Dendritic cell treated with granulocyte-macrophage colony-stimulating factor and Interleukin-4, amounts not matched to agents 40 ng/mL and 50 ng/mL, for 4 days (primary cell): Measurements from ENCODE around the gene PLEKHG3.

Experiments
- H3K27ac Mint-ChIP-seq: one replicate; pipeline ENCODE4 v1.8.0; 2022; ENCODE audit warnings: mild to moderate bottlenecking, mixed read lengths
- H3K27me3 Mint-ChIP-seq: one replicate; pipeline ENCODE4 v1.8.0; 2022; ENCODE audit warnings: mild to moderate bottlenecking, mixed read lengths
- H3K36me3 Mint-ChIP-seq: one replicate; pipeline ENCODE4 v1.8.0; 2022; ENCODE audit warnings: low read depth, mixed read lengths
- H3K4me1 Mint-ChIP-seq: one replicate; pipeline ENCODE4 v1.8.0; 2022; ENCODE audit warnings: low read depth, mixed read lengths
- H3K4me3 Mint-ChIP-seq: one replicate; pipeline ENCODE4 v1.8.0; 2022; ENCODE audit warnings: mild to moderate bottlenecking, moderate library complexity, mixed read lengths
- H3K9me3 Mint-ChIP-seq: one replicate; pipeline ENCODE4 v1.8.0; 2022; ENCODE audit warnings: mixed read lengths
- intact Hi-C: fragments of 100-400 bp; cut with micrococcal nuclease; formaldehyde crosslinking; loops from one replicate; pipeline ENCODE4 v1.15.0; 2022

PLEKHG3 gene

DNA sequence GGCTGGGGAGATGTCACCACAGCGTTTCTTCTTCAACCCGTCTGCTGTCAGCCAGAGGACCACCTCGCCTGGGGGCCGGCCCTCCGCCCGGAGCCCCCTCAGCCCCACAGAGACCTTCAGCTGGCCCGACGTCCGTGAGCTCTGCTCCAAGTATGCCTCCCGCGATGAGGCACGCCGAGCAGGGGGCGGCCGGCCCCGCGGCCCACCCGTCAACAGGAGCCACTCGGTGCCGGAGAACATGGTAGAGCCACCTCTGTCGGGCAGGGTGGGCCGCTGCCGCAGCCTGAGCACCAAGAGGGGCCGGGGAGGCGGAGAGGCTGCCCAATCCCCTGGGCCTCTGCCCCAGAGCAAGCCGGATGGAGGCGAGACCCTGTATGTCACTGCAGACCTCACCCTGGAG lies 38.8 kb downstream of the PLEKHG3 start:
- Mint-ChIP-seq H3K9me3 (no peaks in the 10 kb centered on the region), H3K4me3 (no peak overlapping the region), H3K36me3 (peaks cover 96% of the 10 kb centered on the region), H3K27me3 (no peaks in the 10 kb centered on the region), H3K27ac (no peak overlapping the region), H3K4me1 (peaks cover 7% of the 10 kb centered on the region)
- intact Hi-C loops = no loop called here

DNA sequence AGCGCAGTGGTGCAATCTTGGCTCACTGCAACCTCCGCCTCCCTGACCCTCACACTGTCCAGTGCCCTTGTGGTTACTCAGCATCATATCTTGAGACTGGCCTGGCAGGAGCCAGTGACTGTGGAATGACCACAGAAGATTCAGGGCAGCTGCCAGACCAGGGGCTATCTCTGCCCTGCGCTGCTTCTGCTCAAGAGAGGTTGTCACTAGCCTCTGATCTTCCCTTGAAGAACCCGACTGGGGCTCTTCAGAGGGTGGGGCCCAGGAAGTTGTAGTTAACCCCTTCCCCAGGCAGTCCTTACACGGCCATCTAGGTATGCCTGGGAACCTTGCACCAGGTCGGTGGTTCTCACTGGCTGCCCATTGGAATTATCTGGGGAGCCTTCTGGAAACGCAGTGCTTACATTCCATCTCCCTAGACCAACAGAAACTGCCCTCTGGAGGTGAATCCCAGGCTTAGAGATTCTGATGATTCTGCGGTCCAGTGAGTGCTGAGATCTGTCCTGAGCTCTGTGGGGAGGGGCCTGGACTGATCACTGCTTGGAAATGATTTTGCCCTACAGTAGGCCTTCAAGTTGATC lies 41.4 kb downstream of the PLEKHG3 start:
- no peak overlapping the region for H3K4me3 Mint-ChIP-seq

DNA sequence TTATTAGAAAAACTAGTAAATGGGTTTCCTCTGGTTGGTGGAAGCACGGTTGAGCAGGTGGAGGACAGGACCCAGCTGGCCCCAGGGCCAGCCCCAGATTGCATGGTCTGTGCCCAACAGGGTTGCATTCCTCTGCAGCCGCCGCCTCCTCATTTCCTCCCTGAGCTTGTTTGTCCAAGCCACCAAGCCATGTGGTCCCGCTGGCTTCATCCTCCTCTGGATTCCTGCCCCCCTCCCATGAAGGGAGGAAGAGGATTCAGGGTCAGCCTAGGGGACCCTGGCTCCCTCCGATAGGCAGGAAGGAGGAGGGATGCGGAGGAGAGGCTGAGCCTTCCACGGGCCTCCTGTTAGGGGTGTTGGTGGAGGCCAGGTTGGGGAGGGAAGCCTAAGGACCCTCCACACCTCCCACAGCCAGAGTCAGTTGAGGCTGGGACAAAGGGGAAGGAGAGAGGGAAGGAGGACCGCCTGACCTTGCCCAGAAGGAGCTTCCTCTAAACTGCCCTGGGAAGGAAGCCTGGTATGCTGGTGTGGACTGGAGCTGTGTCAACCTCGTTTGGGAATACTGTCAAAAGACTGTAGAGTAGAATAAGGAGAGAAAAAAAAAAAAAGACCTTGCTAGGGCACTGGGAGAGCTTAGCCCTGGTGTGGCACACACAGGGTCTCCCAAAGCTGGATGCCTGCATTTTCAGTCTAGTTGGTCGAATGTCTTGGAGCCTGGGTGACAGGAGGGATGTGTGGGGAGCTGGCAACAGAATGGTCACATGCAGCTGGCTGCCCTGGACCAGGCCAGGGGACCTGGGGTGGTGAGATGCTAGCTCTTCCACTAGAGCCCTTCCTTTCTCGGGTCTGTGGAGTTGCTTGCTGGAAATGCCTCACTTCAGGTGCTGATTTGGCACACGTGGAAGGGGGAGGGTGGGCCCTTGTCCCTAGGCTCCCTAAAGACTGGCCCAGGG lies 42.4 kb downstream of the PLEKHG3 start:
- peaks cover 7% of the 10 kb centered on the region for H3K4me1 Mint-ChIP-seq
- no peaks in the 10 kb centered on the region for H3K9me3 Mint-ChIP-seq
- no peaks in the 10 kb centered on the region for H3K27me3 Mint-ChIP-seq
- no peak overlapping the region for H3K4me3 Mint-ChIP-seq
- H3K36me3 Mint-ChIP-seq = peaks cover 77% of the 10 kb centered on the region
- intact Hi-C loops = no loop called here
- no peak overlapping the region for H3K27ac Mint-ChIP-seq

More for the DNA sequence above, 41.4 kb downstream of the PLEKHG3 start:
- Mint-ChIP-seq H3K4me1 (peaks cover 7% of the 10 kb centered on the region), H3K36me3 (peaks cover 86% of the 10 kb centered on the region), H3K9me3 (no peaks in the 10 kb centered on the region), H3K27me3 (no peaks in the 10 kb centered on the region), H3K27ac (no peak overlapping the region)
- intact Hi-C loops = no loop called here

DNA sequence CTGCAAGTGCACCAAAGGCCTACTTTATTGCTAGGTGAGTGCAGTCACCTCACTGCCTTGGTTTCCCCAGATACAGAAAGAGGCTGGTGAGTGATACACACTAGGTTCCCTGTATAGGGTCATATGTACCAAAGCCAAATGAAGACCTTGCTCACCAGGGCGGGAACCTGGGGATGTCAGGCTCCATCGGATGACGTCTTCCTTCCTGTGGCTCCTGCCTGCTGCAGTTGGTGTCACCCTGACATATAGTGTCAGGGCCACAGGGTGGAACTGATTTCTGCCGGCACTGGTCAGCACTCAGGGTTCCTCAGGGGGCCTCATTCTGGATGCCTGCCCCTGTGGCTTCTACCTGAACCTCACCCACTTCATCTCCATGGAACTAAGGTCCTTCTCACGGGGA lies 43.1 kb downstream of the PLEKHG3 start:
- no peak overlapping the region for H3K27ac Mint-ChIP-seq
- no peaks in the 10 kb centered on the region for H3K27me3 Mint-ChIP-seq
- peaks cover 7% of the 10 kb centered on the region for H3K4me1 Mint-ChIP-seq
- peaks cover 69% of the 10 kb centered on the region for H3K36me3 Mint-ChIP-seq
- no peaks in the 10 kb centered on the region for H3K9me3 Mint-ChIP-seq
- intact Hi-C loops = no loop called here
- H3K4me3 Mint-ChIP-seq = no peak overlapping the region

DNA sequence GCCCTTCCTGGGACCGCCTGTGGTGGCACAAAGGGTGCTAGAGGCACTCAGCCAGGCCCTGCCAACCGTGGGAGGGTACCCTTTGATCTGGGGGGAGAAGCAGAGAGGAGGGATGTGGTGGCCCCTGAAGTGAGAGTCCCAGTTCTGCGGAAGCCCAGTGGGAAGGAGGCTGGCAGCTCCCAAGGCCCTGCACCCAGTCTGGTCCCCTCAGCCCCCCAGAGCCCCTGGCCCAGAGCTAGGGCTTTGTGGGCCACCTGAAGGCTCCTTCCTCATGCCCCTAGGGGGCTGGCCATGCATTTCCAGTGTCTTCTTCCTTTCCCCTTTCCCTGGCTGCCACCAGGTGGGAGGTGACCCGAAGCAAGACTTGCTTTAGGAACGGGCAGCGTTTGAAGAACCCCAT lies 44.3 kb downstream of the PLEKHG3 start:
- Mint-ChIP-seq H3K4me3 (no peak overlapping the region), H3K9me3 (no peaks in the 10 kb centered on the region), H3K36me3 (peaks cover 57% of the 10 kb centered on the region), H3K27ac (no peak overlapping the region), H3K27me3 (no peaks in the 10 kb centered on the region), H3K4me1 (peaks cover 7% of the 10 kb centered on the region)
- intact Hi-C loops = no loop called here

DNA sequence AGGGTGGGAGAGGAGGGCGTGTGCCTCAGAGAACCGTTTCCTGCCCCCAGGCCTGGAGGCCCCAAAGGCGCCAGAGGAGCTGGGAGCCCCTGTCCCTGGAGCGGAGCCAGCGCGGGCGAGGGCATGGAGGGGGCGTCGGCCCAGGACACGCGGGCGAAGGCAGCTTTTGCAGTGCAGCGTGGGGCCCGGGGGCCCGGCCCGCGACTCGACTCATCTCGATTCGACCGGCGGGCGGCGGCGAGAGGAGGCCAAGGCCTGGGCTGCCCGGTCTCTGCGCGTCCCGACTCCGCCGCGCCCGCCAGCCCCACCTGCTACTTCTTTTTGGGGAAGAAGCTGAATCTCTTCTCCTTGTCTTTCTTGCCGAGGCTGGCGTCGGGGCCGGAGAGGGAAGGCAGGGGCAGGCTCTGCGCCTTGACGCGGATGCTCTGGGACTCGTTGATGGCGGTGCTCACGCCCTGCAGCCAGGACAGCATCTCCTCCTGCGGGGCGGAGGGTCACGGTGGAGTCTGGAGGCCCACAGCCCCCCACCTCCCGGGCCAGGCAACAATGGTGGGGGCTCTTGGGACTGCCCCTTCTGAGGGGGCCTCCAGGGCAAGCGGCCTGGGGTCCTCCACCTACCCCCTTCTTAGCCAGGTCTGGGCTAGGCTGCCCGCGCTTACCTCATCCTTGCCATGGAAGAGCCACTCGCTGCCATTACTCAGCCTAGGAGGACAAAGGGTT lies 44.9 kb downstream of the PLEKHG3 start:
- intact Hi-C loops = no loop called here
- Mint-ChIP-seq H3K27ac (no peak overlapping the region), H3K9me3 (no peaks in the 10 kb centered on the region), H3K27me3 (peaks cover 4% of the 10 kb centered on the region), H3K4me1 (peaks cover 7% of the 10 kb centered on the region), H3K36me3 (peaks cover 51% of the 10 kb centered on the region), H3K4me3 (no peak overlapping the region)

DNA sequence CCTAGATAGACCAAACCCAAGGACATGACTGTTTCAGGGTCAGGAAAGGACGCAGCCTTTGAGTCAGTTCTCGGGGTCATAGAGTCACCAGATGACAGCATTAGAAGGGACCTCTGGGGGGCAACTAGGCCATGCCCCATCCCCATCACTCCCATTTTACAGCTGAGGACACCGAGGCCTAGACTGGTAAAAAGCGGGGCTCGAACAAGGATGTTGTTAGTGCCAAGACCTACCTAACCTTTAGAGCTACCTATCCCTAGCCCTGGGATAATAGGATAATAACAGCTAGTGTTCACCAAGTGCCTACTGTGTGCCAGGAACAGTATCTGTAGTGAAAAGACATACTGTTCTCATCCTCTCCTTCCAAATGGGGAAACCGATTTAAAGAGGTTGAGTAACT lies 48.7 kb downstream of the PLEKHG3 start:
- Mint-ChIP-seq H3K9me3 (no peaks in the 10 kb centered on the region), H3K27me3 (peaks cover 17% of the 10 kb centered on the region), H3K27ac (no peak overlapping the region), H3K4me1 (no peaks in the 10 kb centered on the region), H3K4me3 (no peak overlapping the region), H3K36me3 (peaks cover 17% of the 10 kb centered on the region)
- intact Hi-C loops = no loop called here

DNA sequence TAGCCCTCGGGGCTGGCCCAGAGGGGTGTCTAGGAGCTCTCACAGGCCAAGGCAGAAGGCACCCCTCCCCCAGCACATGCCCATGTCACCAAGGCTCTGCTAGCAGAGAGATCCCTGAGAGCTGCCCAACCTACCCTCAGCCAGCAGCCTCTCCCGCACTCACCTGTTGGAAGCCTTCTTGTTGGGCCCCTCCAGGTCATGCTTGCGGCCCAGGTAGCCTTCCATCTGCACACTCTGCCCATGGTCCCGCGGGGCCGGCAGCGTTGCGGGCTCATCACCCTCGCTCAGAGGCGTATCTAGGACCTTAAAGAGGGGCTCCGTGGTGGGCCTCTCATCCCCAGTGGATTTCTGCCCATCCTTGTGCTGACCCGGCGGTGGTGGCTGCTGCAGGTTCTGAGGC lies 49.1 kb downstream of the PLEKHG3 start:
- peaks cover 17% of the 10 kb centered on the region for H3K27me3 Mint-ChIP-seq
- H3K4me3 Mint-ChIP-seq = no peak overlapping the region
- H3K9me3 Mint-ChIP-seq = no peaks in the 10 kb centered on the region
- intact Hi-C loops = no loop called here
- H3K36me3 Mint-ChIP-seq = peaks cover 12% of the 10 kb centered on the region
- H3K27ac Mint-ChIP-seq = no peak overlapping the region
- no peaks in the 10 kb centered on the region for H3K4me1 Mint-ChIP-seq

DNA sequence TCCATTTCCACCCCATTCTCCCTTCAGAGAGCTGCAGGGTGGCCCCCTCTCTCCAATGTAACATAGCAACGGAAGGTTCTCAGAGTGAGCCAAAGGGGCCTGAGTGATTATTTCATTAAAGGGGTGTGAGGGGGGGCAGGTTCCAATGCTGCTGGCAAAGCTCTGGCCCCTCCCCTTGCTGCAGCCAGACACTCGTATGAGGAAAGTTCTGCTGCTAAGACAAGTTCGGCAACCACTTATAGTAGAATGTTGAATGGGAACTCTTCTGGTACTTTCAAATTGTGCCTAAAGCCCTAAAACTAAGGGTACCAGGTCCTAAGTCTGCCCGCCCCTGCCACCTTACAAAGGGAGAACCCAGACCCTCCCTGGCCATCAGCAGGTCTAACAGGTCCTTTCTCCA lies 49.8 kb downstream of the PLEKHG3 start:
- H3K27ac Mint-ChIP-seq = no peak overlapping the region
- intact Hi-C loops = no loop called here
- no peaks in the 10 kb centered on the region for H3K9me3 Mint-ChIP-seq
- H3K36me3 Mint-ChIP-seq = peaks cover 6% of the 10 kb centered on the region
- H3K4me3 Mint-ChIP-seq = no peak overlapping the region
- H3K4me1 Mint-ChIP-seq = no peaks in the 10 kb centered on the region
- peaks cover 19% of the 10 kb centered on the region for H3K27me3 Mint-ChIP-seq

DNA sequence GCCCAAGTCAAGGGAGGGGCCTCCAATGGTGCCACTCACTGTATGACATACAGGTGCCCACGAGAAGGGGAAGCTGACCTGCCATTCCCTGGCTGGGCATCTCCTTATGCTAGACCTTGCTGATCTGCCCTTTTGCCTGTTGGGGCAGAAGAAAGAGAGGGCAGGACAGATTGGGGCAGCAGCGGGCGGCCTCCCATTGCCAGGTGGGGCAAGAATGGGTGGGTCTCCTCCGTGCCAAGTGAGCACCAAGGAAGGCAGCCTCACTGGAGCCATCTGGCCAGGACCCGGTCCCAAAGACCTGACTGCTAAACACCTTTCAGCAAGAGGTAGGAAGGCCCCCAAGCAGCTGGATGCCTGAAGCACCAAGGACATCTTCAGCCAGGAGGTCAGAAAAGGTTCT lies 50.5 kb downstream of the PLEKHG3 start:
- Mint-ChIP-seq H3K4me3 (no peak overlapping the region), H3K4me1 (no peaks in the 10 kb centered on the region), H3K27me3 (peaks cover 23% of the 10 kb centered on the region), H3K27ac (no peak overlapping the region), H3K9me3 (no peaks in the 10 kb centered on the region), H3K36me3 (no peaks in the 10 kb centered on the region)
- intact Hi-C loops = loop anchor here (5.0 kb wide), 1 partner anchor 32 kb away; no protein-coding TSS in a partner anchor

DNA sequence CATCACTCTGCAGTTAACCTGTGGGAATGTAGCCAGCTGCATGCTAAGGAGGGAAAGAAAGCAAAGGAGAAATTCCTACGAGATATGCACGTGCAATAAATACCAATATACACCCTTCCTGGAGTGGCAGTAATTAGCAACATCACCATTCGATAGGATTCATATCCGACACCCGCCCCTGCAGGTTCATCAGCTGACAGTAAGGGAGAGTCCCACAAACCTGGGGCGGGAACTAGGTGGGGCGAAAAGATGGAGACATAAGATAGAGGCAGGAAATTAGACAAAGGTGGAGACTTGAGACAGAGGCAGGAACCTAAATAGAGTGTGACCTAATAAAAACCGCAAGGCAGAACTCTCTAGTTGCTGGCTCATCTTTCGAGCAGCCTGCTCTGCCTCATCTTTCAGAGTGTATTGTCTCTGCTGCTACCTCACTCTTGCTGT lies 51.6 kb downstream of the PLEKHG3 start:
- Mint-ChIP-seq H3K27ac (no peak overlapping the region), H3K36me3 (no peaks in the 10 kb centered on the region), H3K27me3 (peaks cover 30% of the 10 kb centered on the region), H3K4me1 (no peaks in the 10 kb centered on the region), H3K4me3 (no peak overlapping the region), H3K9me3 (no peaks in the 10 kb centered on the region)
- intact Hi-C loops = loop anchor here (5.0 kb wide), 1 partner anchor 34 kb away; no protein-coding TSS in a partner anchor

DNA sequence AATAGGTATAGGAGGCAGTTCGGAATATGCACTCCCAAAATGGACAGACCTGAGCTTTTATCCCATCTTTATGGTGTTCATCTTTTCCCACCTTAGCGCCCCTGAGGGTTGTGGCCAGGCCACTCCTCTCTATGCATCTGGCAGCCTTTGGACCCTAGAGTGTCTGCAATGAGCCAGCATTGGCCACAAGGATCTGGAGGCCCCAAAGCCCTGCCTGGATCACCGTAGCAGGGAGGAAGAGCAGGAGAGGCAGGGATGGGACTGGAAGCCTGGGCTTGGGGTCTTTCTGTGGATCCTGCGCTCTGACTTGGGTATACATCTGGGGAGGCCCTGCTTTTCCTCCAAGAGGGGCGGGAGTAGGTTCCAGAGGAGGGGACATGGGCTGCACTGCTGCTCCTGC lies 52.5 kb downstream of the PLEKHG3 start:
- Mint-ChIP-seq H3K36me3 (no peaks in the 10 kb centered on the region), H3K27me3 (peaks cover 39% of the 10 kb centered on the region), H3K4me3 (no peak overlapping the region), H3K27ac (no peak overlapping the region), H3K9me3 (no peaks in the 10 kb centered on the region), H3K4me1 (peaks cover under 1% of the 10 kb centered on the region)
- intact Hi-C loops = loop anchor here (5.0 kb wide), 1 partner anchor 34 kb away; no protein-coding TSS in a partner anchor

DNA sequence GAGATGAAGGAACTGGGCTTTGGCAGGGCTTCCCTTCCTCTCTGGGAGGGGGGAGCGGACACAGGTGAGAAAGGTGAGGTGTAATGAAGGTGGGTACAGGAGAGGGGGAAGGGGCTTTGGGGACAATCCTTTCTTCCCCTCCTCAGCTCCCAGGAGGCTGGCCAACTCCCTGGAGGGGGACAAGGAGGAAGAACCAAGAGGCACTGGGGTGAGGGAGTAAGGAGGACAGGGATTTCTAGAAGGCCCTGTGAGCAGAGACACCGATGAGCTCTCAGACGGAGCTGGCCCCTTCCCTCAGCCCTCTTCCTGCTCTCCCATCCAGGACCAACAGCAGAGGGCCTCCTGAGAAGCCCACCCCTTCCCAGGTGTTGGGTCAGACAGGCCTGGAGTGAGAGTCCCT lies 53.4 kb downstream of the PLEKHG3 start:
- H3K9me3 Mint-ChIP-seq = no peaks in the 10 kb centered on the region
- H3K4me3 Mint-ChIP-seq = no peak overlapping the region
- H3K4me1 Mint-ChIP-seq = peaks cover 7% of the 10 kb centered on the region
- H3K36me3 Mint-ChIP-seq = no peaks in the 10 kb centered on the region
- H3K27me3 Mint-ChIP-seq = peaks cover 48% of the 10 kb centered on the region
- intact Hi-C loops = loop anchor here (5.0 kb wide), 1 partner anchor 35 kb away; no protein-coding TSS in a partner anchor
- H3K27ac Mint-ChIP-seq = no peak overlapping the region

DNA sequence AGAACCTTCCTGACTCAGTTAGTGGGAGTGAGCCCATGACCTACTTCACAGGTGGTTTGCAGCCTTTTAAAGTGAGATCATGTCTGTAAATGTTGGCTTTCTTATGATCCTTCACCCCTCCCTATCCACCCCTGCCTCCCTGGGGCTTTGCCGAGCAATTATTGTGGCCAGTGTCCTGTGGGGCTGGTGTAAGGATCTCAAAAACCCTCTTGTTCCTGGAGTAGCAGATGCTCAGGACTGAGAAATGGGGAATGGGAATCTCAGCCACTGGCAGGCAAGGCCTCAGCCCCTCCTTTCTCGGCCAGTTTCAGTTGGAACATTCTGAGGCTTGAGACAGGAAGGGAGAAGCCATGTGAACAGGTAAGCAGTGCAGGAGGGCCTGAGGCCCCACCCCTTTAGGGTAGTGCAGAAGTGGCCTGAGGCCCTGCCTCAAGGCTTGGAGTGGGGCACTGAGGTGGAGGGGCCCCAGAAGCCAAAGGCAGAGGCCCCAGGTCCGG lies 53.8 kb downstream of the PLEKHG3 start:
- Mint-ChIP-seq H3K4me1 (peaks cover 7% of the 10 kb centered on the region), H3K36me3 (no peaks in the 10 kb centered on the region), H3K9me3 (no peaks in the 10 kb centered on the region), H3K27ac (peak overlapping the region; percentile 6), H3K4me3 (no peak overlapping the region), H3K27me3 (peaks cover 53% of the 10 kb centered on the region)
- intact Hi-C loops = loop anchor here (5.0 kb wide), 1 partner anchor 36 kb away; no protein-coding TSS in a partner anchor
